Measurements from ENCODE around the gene RPL22L1. TPM values are rescaled to one million over a fixed set of nuclear protein-coding genes. Genes with fewer than 3 reads are reported as not detected.

The RPL22L1 gene
- total and polyA plus RNA-seq, 2 donors (not counting 1 experiment from before 2014, with no cell fraction given), result 46.1 to 147 TPM

DNA sequence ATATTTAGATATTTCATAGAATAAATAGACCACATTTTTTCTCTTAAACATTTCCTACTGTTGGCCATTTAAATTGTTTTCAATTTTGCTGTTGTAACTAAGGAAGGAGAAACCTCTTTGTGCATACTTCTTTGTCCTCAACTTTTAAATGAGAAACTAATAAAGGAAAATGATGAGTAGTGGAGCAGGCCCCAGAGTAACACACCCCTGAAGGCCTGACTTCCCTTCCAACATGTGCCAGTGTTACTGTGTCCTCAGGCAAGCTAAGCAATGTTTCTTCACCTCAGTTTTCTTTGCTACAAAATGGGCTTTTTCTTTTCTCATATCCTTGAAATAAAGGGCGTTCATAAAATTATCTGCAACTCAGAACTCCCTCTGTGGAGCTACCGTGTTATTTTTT lies 53.7 kb downstream of the RPL22L1 start:
- ATAC-seq (ENCODE audit: low read depth) (no peak), DNase-seq (no peak)
- Mint-ChIP-seq H3K9me3 (ENCODE audit: insufficient read depth) (no peaks in the 10 kb centered on the region), H3K4me3 (no peak overlapping the region), H3K27ac (no peak overlapping the region), H3K4me1 (no peaks in the 10 kb centered on the region), H3K27me3 (peaks cover 22% of the 10 kb centered on the region)
- Histone ChIP-seq H2AFZ (ENCODE audit: insufficient read depth, low read depth, low read length, poor library complexity, severe bottlenecking) (no peak overlapping the region), H4K20me1 (ENCODE audit: control insufficient read depth, insufficient read depth, low read length, poor library complexity, severe bottlenecking) (no peaks in the 10 kb centered on the region), H3K4me3 (ENCODE audit: control extremely low read depth in 1 of 5, extremely low read depth in 1 of 5, insufficient read depth in 1 of 5, low read depth in 2 of 5, low read length in 4 of 5) (no peak overlapping the region), H3K27me3 (replicated peaks in 1 of 4; ENCODE audit: control extremely low read depth in 1 of 4, control insufficient read depth in 3 of 4, insufficient read depth in 4 of 4, low read length in 3 of 4) (no peaks in the 10 kb centered on the region), H3K9ac (ENCODE audit: low read length) (no peak overlapping the region), H3K4me2 (replicated peaks; ENCODE audit: low read depth, low read length, poor library complexity, severe bottlenecking) (no peak overlapping the region), H3K4me1 (ENCODE audit: control insufficient read depth in 2 of 2, insufficient read depth in 2 of 2, low read length in 2 of 2) (no peaks in the 10 kb centered on the region), H3K79me2 (ENCODE audit: control insufficient read depth, insufficient read depth, low read length) (no peaks in the 10 kb centered on the region), H3K9me3 (ENCODE audit: control extremely low read depth in 1 of 3, control insufficient read depth in 2 of 3, insufficient read depth in 1 of 3, low read length in 2 of 3) (no peaks in the 10 kb centered on the region), H3K27ac (ENCODE audit: low read length in 2 of 2) (no peak overlapping the region), H3K36me3 (replicated peaks in 1 of 2; ENCODE audit: control extremely low read depth in 1 of 2, control insufficient read depth in 1 of 2, extremely low read depth in 1 of 2, insufficient read depth in 2 of 2, low read length in 1 of 2) (no peaks in the 10 kb centered on the region)
- ChIA-PET POLR2A (no interaction called here), CTCF (no interaction called here)
- intact Hi-C loops (cut with micrococcal nuclease), result no loop called here
- WGBS (ENCODE audit: insufficient coverage), result 85% methylated on average over 2 of the region's 2 CpGs
- TF ChIP-seq EZH2 (IDR thresholded peaks at IDR 0.05; ENCODE audit: borderline replicate concordance, insufficient read depth, low read depth, low read length, poor library complexity, severe bottlenecking), result no peak
- TF ChIP-seq, protein P1, sequence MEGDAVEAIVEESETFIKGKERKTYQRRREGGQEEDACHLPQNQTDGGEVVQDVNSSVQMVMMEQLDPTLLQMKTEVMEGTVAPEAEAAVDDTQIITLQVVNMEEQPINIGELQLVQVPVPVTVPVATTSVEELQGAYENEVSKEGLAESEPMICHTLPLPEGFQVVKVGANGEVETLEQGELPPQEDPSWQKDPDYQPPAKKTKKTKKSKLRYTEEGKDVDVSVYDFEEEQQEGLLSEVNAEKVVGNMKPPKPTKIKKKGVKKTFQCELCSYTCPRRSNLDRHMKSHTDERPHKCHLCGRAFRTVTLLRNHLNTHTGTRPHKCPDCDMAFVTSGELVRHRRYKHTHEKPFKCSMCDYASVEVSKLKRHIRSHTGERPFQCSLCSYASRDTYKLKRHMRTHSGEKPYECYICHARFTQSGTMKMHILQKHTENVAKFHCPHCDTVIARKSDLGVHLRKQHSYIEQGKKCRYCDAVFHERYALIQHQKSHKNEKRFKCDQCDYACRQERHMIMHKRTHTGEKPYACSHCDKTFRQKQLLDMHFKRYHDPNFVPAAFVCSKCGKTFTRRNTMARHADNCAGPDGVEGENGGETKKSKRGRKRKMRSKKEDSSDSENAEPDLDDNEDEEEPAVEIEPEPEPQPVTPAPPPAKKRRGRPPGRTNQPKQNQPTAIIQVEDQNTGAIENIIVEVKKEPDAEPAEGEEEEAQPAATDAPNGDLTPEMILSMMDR (IDR thresholded peaks at IDR 0.05), result no peak

DNA sequence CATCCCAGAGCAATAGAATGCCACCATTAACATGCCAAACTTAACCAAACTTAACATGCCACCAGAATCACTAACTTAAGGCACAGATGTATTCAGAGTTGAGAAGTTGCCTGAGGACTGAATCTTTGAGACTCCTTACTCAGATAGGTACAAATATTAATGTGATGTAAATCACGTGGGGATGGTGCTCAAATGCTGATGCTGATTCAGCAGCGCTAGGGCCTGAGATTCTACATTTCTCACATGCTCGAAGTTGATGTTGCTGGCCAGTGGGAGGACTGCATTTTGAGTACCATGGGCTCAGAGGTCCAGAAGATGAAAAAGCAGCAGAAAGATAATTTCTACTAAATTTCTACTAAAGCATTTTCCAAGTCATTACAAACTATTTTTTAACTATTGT lies 54.1 kb downstream of the RPL22L1 start:
- POLR2A ChIA-PET, result no interaction called here
- no peaks in the 10 kb centered on the region for H3K79me2 ChIP-seq (ENCODE audit: control insufficient read depth, insufficient read depth, low read length)
- H3K27ac ChIP-seq (ENCODE audit: low read length in 2 of 2), result no peak overlapping the region
- no peaks in the 10 kb centered on the region for H3K4me1 ChIP-seq (ENCODE audit: control insufficient read depth in 2 of 2, insufficient read depth in 2 of 2, low read length in 2 of 2)
- H3K27me3 Mint-ChIP-seq, result peaks cover 20% of the 10 kb centered on the region
- CTCF ChIA-PET, result no interaction called here
- intact Hi-C loops (cut with micrococcal nuclease), result no loop called here
- no peaks in the 10 kb centered on the region for H3K4me1 Mint-ChIP-seq
- ATAC-seq (ENCODE audit: low read depth), result no peak
- H3K4me2 ChIP-seq (replicated peaks; ENCODE audit: low read depth, low read length, poor library complexity, severe bottlenecking), result no peak overlapping the region
- no peaks in the 10 kb centered on the region for H3K36me3 ChIP-seq (replicated peaks in 1 of 2; ENCODE audit: control extremely low read depth in 1 of 2, control insufficient read depth in 1 of 2, extremely low read depth in 1 of 2, insufficient read depth in 2 of 2, low read length in 1 of 2)
- no peak for TF ChIP-seq EZH2 (IDR thresholded peaks at IDR 0.05; ENCODE audit: borderline replicate concordance, insufficient read depth, low read depth, low read length, poor library complexity, severe bottlenecking)
- TF ChIP-seq, protein P1 (IDR thresholded peaks at IDR 0.05), result no peak
- no peak for DNase-seq
- no peaks in the 10 kb centered on the region for H4K20me1 ChIP-seq (ENCODE audit: control insufficient read depth, insufficient read depth, low read length, poor library complexity, severe bottlenecking)
- H3K9ac ChIP-seq (ENCODE audit: low read length), result no peak overlapping the region
- no peaks in the 10 kb centered on the region for H3K27me3 ChIP-seq (replicated peaks in 1 of 4; ENCODE audit: control extremely low read depth in 1 of 4, control insufficient read depth in 3 of 4, insufficient read depth in 4 of 4, low read length in 3 of 4)
- H3K9me3 ChIP-seq (ENCODE audit: control extremely low read depth in 1 of 3, control insufficient read depth in 2 of 3, insufficient read depth in 1 of 3, low read length in 2 of 3), result no peaks in the 10 kb centered on the region
- H3K9me3 Mint-ChIP-seq (ENCODE audit: insufficient read depth), result no peaks in the 10 kb centered on the region
- no peak overlapping the region for H3K4me3 ChIP-seq (ENCODE audit: control extremely low read depth in 1 of 5, extremely low read depth in 1 of 5, insufficient read depth in 1 of 5, low read depth in 2 of 5, low read length in 4 of 5)
- no peak overlapping the region for H2AFZ ChIP-seq (ENCODE audit: insufficient read depth, low read depth, low read length, poor library complexity, severe bottlenecking)
- H3K4me3 Mint-ChIP-seq, result no peak overlapping the region
- 100% methylated on average over 2 of the region's 3 CpGs for WGBS (ENCODE audit: insufficient coverage)
- no peak overlapping the region for H3K27ac Mint-ChIP-seq
